ENCODE data around the gene LRRC25. TPM values are rescaled to one million over a fixed set of nuclear protein-coding genes. Genes with fewer than 3 reads are reported as not detected.

The LRRC25 gene
- total RNA-seq, 1 experiment from 2014 or later = not detected

DNA sequence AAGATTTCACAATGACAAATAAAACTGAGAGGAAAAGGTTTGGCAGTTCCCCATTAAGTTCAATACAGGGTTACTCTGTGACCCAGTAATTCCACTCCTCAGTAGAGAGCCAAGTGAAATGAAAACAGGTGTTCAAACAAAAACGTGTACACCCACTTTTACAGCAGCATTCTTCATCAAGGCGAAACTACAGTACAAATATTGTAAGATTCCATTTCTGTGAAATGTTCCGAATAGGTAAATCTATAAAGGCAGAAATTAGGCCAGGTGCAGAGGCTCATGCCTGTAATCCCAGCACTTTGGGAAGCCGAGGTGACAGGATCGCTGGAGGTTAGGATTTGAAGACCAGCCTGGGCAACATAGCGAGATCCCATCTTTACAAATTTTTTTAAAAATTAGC, 20.4 kb downstream of the LRRC25 start:
- no peak overlapping the region for H3K18ac ChIP-seq (ENCODE audit: insufficient read length, low read depth, low read length)
- peaks cover 2% of the 10 kb centered on the region; the same call in 1 of the 2 replicates for H3K4me1 ChIP-seq (ENCODE audit: insufficient read depth, low read length)
- H3K27me3 ChIP-seq (ENCODE audit: insufficient read depth, low read length) = no peaks in the 10 kb centered on the region
- H3K23ac ChIP-seq (ENCODE audit: insufficient read length, low read depth, low read length) = no peak overlapping the region
- no peak overlapping the region for H2BK5ac ChIP-seq (ENCODE audit: insufficient read length, low read length)
- H4K91ac ChIP-seq (ENCODE audit: insufficient read length, low read depth, low read length) = no peak overlapping the region
- no peak overlapping the region for H2AFZ ChIP-seq (ENCODE audit: low read length)
- Mint-ChIP-seq H3K36me3 (ENCODE audit: insufficient read depth in 1 of 3, low read depth in 3 of 3) (peaks cover 0 to 2% (median 0%) of the 10 kb centered on the region in 3 experiments; a peak in 1 of 7 replicates), H3K27me3 (ENCODE audit: low read depth) (no peaks in the 10 kb centered on the region; the same call in 1 of the 2 replicates), H3K4me3 (no peak overlapping the region), H3K27ac (peak overlapping the region in 1 of 3 experiments; percentile 85; a peak in 2 of 7 replicates), H3K9me3 (no peaks in the 10 kb centered on the region; a peak in 1 of 5 replicates), H3K4me1 (peaks cover 21% of the 10 kb centered on the region in 2 experiments)
- H3K4me2 ChIP-seq (ENCODE audit: insufficient read depth, insufficient read length, low read length) = no peak overlapping the region
- no peaks in the 10 kb centered on the region for H3K79me2 ChIP-seq (ENCODE audit: insufficient read depth, low read length)
- H3K9ac ChIP-seq (ENCODE audit: extremely low read depth, insufficient read length, low read length) = no peak overlapping the region
- DNase-seq = no peak
- no peak overlapping the region for H2BK15ac ChIP-seq (ENCODE audit: low read depth, low read length)
- no peak overlapping the region for H2BK12ac ChIP-seq (ENCODE audit: insufficient read length, low read depth, low read length)
- H4K20me1 ChIP-seq (ENCODE audit: control insufficient read depth, insufficient read depth, insufficient read length) = peaks cover 2% of the 10 kb centered on the region
- no peak overlapping the region for H3T11ph ChIP-seq (ENCODE audit: low read length)
- H2BK120ac ChIP-seq (ENCODE audit: low read depth, low read length, poor library complexity, severe bottlenecking) = no peak overlapping the region
- no peak overlapping the region for H3K56ac ChIP-seq (ENCODE audit: insufficient read length, low read depth, low read length)
- no peak overlapping the region for H2AK5ac ChIP-seq (ENCODE audit: insufficient read length, low read length)
- no peak overlapping the region for H4K8ac ChIP-seq (replicated peaks; ENCODE audit: insufficient read length, low read depth, low read length)
- no peak overlapping the region for H3K14ac ChIP-seq (ENCODE audit: insufficient read depth, low read length)
- no CpG with 5 or more reads among the region's 6 CpGs for WGBS (ENCODE audit: extremely low coverage, insufficient read length, low lambda C conversion rate)
- H3K9me3 ChIP-seq (ENCODE audit: control insufficient read depth, low read depth, low read length) = no peaks in the 10 kb centered on the region
- TF ChIP-seq, protein P1, sequence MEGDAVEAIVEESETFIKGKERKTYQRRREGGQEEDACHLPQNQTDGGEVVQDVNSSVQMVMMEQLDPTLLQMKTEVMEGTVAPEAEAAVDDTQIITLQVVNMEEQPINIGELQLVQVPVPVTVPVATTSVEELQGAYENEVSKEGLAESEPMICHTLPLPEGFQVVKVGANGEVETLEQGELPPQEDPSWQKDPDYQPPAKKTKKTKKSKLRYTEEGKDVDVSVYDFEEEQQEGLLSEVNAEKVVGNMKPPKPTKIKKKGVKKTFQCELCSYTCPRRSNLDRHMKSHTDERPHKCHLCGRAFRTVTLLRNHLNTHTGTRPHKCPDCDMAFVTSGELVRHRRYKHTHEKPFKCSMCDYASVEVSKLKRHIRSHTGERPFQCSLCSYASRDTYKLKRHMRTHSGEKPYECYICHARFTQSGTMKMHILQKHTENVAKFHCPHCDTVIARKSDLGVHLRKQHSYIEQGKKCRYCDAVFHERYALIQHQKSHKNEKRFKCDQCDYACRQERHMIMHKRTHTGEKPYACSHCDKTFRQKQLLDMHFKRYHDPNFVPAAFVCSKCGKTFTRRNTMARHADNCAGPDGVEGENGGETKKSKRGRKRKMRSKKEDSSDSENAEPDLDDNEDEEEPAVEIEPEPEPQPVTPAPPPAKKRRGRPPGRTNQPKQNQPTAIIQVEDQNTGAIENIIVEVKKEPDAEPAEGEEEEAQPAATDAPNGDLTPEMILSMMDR (conservative IDR thresholded peaks at IDR 0.05) = no peak
- no peaks in the 10 kb centered on the region for H3K79me1 ChIP-seq (ENCODE audit: insufficient read depth, low read depth, low read length, poor library complexity, severe bottlenecking)
- no peak overlapping the region for H3K27ac ChIP-seq (ENCODE audit: insufficient read length, low read depth, low read length)
- H2BK20ac ChIP-seq (ENCODE audit: low read depth, low read length, poor library complexity, severe bottlenecking) = no peak overlapping the region
- no peak overlapping the region for H4K5ac ChIP-seq (ENCODE audit: insufficient read length, low read depth, low read length)
- H3K4ac ChIP-seq (ENCODE audit: low read depth, low read length) = no peak overlapping the region
- no peaks in the 10 kb centered on the region for H3K23me2 ChIP-seq (ENCODE audit: insufficient read length, low read depth, low read length, poor library complexity, severe bottlenecking)
